Muscle of leg (tissue), 11 donors: Measurements from ENCODE around the gene FRS3. TPM values are rescaled to one million over a fixed set of nuclear protein-coding genes. Genes with fewer than 3 reads are reported as not detected.
A peak's percentile ranks its signal among the peaks of the same experiment; 100 is the strongest.

Source experiments
- DNase-seq: peaks from one replicate; pipeline ENCODE4 v3.0.0; 2013
- H3K27ac ChIP-seq: one replicate; pipeline ENCODE4 v1.5.1; 2013; ENCODE audit warnings: mild to moderate bottlenecking, low read length, control low read depth
- H3K27me3 ChIP-seq: one replicate; pipeline ENCODE4 v1.6.1; 2013; ENCODE audit warnings: low read length; ENCODE audit not compliant: control insufficient read depth, insufficient read depth
- H3K36me3 ChIP-seq: one replicate; pipeline ENCODE4 v1.6.1; 2013; ENCODE audit warnings: low read length; ENCODE audit not compliant: control insufficient read depth, insufficient read depth
- H3K4me1 ChIP-seq: one replicate; pipeline ENCODE4 v1.6.1; 2013; ENCODE audit warnings: low read length; ENCODE audit not compliant: control insufficient read depth, insufficient read depth
- H3K4me3 ChIP-seq: one replicate; pipeline ENCODE4 v1.5.1; 2013; ENCODE audit warnings: low read length, control low read depth
- H3K9me3 ChIP-seq: replicated peaks from 2 replicates; pipeline ENCODE4 v1.6.1; 2013; ENCODE audit warnings: low read depth, low read length; ENCODE audit not compliant: control insufficient read depth
- WGBS: methylation state at CpG from one replicate; pipeline ENCODE4 v1.1.5; 2013; ENCODE audit warnings: missing lambda C conversion rate; ENCODE audit not compliant: insufficient coverage; 5-methylcytosine and 5-hydroxymethylcytosine counted together
- polyA plus RNA-seq, 8 donors: library from polyadenylated mRNA; unstranded; fragments of 120-200 nt; gene quantifications; one replicate each; pipeline versions ENCODE4 v1.2.1 to v1.2.3, GENCODE V29; 2013; ENCODE audit warnings: inconsistent platforms in 1 of 8, low replicate concordance in 1 of 8; ENCODE audit not compliant: insufficient read length in 8 of 8, insufficient read depth in 1 of 8
- total RNA-seq: library from RNA; stranded (reverse); fragments of 120-200 nt; gene quantifications from one replicate; pipeline ENCODE4 v1.2.4, GENCODE V29; 2013

The FRS3 gene
- total and polyA plus RNA-seq, 9 donors = 3.5 to 9.4 (median 7.3) TPM

DNA sequence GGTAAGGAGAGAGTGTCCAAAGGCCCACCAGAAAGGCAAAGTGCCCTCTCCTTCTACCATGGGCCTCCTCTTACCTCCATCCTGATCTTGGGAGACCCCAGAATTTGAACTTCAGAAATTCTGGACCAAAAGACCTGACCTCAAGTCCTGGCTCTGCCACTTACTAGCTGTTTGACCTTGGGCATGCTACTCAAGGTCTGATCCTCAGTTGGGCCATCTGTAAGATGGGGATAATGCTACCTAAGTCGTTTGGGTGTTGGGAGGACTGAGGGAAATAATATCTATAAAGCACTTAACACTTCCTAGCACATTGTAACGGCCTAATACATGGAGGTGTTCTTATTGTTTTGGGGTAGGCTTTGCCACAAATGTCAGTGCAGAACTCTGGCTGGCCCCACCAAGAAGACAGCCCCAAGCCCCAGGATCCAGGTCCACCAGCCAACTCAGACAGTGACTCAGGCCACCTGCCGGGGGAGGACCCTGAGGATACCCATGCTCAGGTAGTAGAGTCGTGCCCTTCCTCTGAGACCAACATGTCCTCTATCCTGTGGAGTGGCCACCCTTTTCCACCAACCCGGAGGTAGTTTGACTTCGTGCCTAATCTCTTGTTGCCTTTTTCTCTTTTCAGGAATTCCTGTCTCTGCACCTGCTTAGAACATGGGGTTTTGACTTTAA, 3.5 kb upstream of the FRS3 start:
- no peak overlapping the region for H3K4me3 ChIP-seq
- WGBS = 90% methylated on average over 3 of the region's 6 CpGs
- H3K27me3 ChIP-seq = no peaks in the 10 kb centered on the region
- no peaks in the 10 kb centered on the region for H3K9me3 ChIP-seq
- peaks cover 35% of the 10 kb centered on the region for H3K4me1 ChIP-seq
- H3K27ac ChIP-seq = no peak overlapping the region
- H3K36me3 ChIP-seq = peaks cover 9% of the 10 kb centered on the region
- no peak for DNase-seq

DNA sequence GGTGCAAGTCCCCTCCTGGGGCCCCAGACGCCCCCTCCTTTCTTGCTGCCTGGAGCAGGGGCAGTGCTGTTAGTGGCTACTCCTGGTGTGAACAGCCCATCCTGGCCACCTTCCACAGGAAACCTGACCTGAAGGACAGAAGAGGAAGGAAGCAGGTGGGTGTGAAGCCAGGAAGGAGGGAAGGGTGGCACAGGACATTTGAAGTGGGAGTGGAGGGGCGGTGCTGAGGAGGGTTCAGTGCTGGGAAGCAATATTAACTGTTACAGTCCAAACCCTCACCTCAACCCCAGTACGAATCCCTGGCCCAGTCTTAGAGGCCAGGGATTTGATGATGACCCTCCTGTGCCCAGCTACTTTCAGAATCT, 1.6 kb upstream of the FRS3 start:
- H3K4me1 ChIP-seq = peaks cover 35% of the 10 kb centered on the region
- H3K36me3 ChIP-seq = peaks cover 19% of the 10 kb centered on the region
- H3K4me3 ChIP-seq = peak overlapping the region; percentile 75
- H3K27ac ChIP-seq = no peak overlapping the region
- 0% methylated on average over 1 of the region's 3 CpGs for WGBS
- no peaks in the 10 kb centered on the region for H3K27me3 ChIP-seq
- no peak for DNase-seq
- no peaks in the 10 kb centered on the region for H3K9me3 ChIP-seq

DNA sequence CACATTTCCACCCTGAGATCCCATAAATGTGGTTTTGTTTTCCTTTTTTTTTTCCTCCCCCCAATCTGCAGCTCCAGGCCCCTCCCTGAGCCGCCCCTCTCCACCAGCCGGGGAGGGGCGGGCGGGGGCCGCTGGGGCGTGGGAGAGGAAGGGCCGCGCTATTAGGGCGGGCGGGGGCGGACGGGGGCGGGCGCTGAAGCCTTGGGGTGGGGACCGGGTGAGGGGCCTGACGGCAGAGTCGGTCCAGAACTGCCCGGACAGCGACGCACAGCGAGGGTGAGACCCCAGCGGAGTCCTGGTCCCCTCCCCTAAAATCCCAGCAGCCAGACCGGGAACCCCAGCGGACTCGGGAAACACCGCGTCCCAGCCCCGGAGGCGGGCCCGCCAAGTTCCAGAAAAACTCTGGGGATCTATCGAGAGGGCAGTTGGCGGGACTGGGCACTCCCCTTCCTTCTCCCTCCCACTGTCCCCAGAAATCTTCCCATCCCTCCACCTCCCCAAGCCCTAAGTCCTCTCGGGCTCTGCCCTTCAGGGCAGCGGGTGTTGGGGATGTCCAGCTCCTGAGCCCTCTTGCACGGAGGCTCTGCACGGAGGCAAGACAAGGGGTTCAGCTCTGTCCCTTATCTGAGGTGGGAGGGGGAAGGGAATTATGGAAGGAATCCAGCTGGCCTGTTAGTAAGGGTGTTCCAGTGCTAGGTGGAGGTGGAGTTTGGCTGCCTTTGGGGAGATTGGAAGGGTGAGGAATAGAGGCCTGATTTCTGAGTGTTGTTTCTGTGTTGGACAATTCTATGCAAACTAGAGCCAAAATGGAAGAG, 1.1 kb upstream of the FRS3 start, which contains the start of gene PRICKLE4:
Gene PRICKLE4, plus strand, starts transcription at position 232 of the 815 bp plus-strand sequence. CDS start 2,692 bp downstream, outside the sequence.
- Histone ChIP-seq H3K36me3 (peaks cover 23% of the 10 kb centered on the region), H3K27ac (peak within 1 kb of the TSS; percentile 77), H3K4me3 (peak within 1 kb of the TSS; percentile 75), H3K4me1 (peaks cover 30% of the 10 kb centered on the region), H3K9me3 (no peaks in the 10 kb centered on the region), H3K27me3 (no peaks in the 10 kb centered on the region)
- peak; percentile 73 for DNase-seq
- under 1% methylated on average over 18 of the region's 36 CpGs for WGBS

DNA sequence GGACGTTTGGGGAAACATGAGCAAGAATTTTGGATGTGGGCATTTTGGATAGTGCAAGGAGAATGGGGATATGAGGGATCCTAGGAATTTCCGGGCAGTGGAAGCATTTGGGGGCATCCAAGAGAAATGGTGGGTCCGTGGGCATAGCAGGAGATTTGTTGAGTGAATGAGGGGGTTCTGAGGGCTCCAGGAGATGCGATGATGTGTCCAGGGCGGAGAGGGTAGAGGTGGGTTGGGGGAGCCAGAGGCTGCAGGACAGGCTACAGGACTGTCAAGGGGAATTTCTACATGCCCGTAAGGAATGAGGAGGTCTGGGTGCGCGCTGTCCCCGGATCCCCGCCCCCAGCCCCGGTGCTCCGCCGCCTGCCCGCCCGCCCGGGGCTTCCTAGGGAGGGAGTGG, 364 bp downstream of the FRS3 start:
- Histone ChIP-seq H3K4me3 (peak overlapping the region; percentile 66), H3K27me3 (no peaks in the 10 kb centered on the region), H3K4me1 (peaks cover 17% of the 10 kb centered on the region), H3K36me3 (peaks cover 32% of the 10 kb centered on the region), H3K27ac (no peak overlapping the region), H3K9me3 (no peaks in the 10 kb centered on the region)
- DNase-seq = no peak
- 2% methylated on average over 12 of the region's 16 CpGs for WGBS

GRCh38 chr6:41778895-41779294, 805 bp downstream of the FRS3 start:
- Histone ChIP-seq H3K27ac (no peak overlapping the region), H3K27me3 (no peaks in the 10 kb centered on the region), H3K9me3 (no peaks in the 10 kb centered on the region), H3K36me3 (peaks cover 36% of the 10 kb centered on the region), H3K4me1 (peaks cover 17% of the 10 kb centered on the region), H3K4me3 (peak overlapping the region; percentile 66)
- no peak for DNase-seq
- WGBS = no CpG with 5 or more reads among the region's 6 CpGs

GRCh38 chr6:41777551-41778285, 2.0 kb downstream of the FRS3 start:
- no CpG with 5 or more reads among the region's 5 CpGs for WGBS
- no peak for DNase-seq
- Histone ChIP-seq H3K4me1 (peaks cover 17% of the 10 kb centered on the region), H3K27ac (no peak overlapping the region), H3K36me3 (peaks cover 38% of the 10 kb centered on the region), H3K4me3 (no peak overlapping the region), H3K9me3 (no peaks in the 10 kb centered on the region), H3K27me3 (no peaks in the 10 kb centered on the region)

DNA sequence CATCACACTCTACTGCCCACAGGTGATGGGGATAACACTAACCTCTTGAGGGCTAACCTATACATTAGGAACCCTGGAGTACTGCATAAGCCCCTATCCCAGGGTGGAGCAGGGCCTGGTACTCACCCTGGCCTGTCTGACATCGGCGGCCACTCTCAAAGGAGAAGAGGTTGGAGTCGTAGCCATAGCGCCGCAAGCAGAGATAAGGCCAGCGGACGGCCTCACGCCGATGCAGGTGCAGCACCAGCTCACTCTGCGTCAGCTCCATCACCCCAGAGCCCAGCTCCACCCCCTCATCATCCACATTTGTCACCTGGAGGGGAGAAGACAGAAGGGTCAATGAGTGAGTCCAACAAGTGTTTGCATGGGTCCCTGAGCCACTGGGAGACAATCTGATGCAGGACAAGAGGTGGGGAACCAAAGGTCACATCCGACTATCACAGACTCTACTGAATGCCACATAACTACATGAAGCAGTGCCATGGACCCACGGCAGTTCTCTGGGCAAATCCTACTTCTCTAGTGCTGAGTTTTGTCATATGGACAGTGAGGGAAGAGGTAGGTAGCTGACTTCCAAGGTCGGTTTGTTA, 4.3 kb downstream of the FRS3 start:
- Histone ChIP-seq H3K36me3 (peaks cover 61% of the 10 kb centered on the region), H3K9me3 (no peaks in the 10 kb centered on the region), H3K4me3 (no peak overlapping the region), H3K27me3 (no peaks in the 10 kb centered on the region), H3K4me1 (peaks cover 7% of the 10 kb centered on the region), H3K27ac (no peak overlapping the region)
- DNase-seq = no peak
- WGBS = 100% methylated on average over 2 of the region's 13 CpGs

DNA sequence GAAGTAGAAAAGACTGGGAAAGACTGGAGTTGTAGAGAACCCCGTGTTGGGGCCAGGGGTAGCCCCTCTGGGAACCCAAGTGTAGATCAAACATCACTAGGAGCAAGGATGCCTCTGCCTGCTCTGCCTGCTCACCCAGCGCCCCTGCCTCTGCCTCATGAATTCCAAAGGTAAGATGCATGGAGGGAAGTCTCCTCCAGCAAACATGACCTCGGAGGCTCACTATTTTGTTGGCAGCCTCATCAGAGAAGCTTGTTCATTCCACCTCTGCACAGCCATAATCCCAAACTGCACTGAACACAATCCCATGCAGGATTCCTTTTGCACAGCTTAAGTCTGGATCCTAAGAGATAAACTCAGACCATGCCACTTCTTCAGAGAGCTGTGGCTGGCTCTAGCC, 4.9 kb downstream of the FRS3 start:
- H3K9me3 ChIP-seq = no peaks in the 10 kb centered on the region
- 90% methylated on average over 2 of the region's 3 CpGs for WGBS
- H3K4me1 ChIP-seq = peaks cover 7% of the 10 kb centered on the region
- no peak for DNase-seq
- no peak overlapping the region for H3K4me3 ChIP-seq
- H3K27me3 ChIP-seq = no peaks in the 10 kb centered on the region
- no peak overlapping the region for H3K27ac ChIP-seq
- H3K36me3 ChIP-seq = peaks cover 64% of the 10 kb centered on the region

- Histone ChIP-seq H3K27ac (no peak overlapping the region), H3K9me3 (no peaks in the 10 kb centered on the region), H3K4me1 (peaks cover 3% of the 10 kb centered on the region), H3K4me3 (no peak overlapping the region), H3K36me3 (peaks cover 56% of the 10 kb centered on the region), H3K27me3 (no peaks in the 10 kb centered on the region)
- WGBS = 86% methylated on average over 21 of the region's 29 CpGs
- no peak for DNase-seq
These were observed 8.4 kb downstream of the FRS3 start for GRCh38 chr6:41771058-41771983.
